Muscle of leg (tissue), 11 donors: ENCODE measurements around the gene EN2. TPM values are rescaled to one million over a fixed set of nuclear protein-coding genes. Genes with fewer than 3 reads are reported as not detected.

Experiments
- DNase-seq: peaks from one replicate; pipeline ENCODE4 v3.0.0; 2013
- H3K27ac ChIP-seq: one replicate; pipeline ENCODE4 v1.5.1; 2013; ENCODE audit warnings: mild to moderate bottlenecking, low read length, control low read depth
- H3K27me3 ChIP-seq: one replicate; pipeline ENCODE4 v1.6.1; 2013; ENCODE audit warnings: low read length; ENCODE audit not compliant: control insufficient read depth, insufficient read depth
- H3K36me3 ChIP-seq: one replicate; pipeline ENCODE4 v1.6.1; 2013; ENCODE audit warnings: low read length; ENCODE audit not compliant: control insufficient read depth, insufficient read depth
- H3K4me1 ChIP-seq: one replicate; pipeline ENCODE4 v1.6.1; 2013; ENCODE audit warnings: low read length; ENCODE audit not compliant: control insufficient read depth, insufficient read depth
- H3K4me3 ChIP-seq: one replicate; pipeline ENCODE4 v1.5.1; 2013; ENCODE audit warnings: low read length, control low read depth
- H3K9me3 ChIP-seq: replicated peaks from 2 replicates; pipeline ENCODE4 v1.6.1; 2013; ENCODE audit warnings: low read depth, low read length; ENCODE audit not compliant: control insufficient read depth
- WGBS: methylation state at CpG from one replicate; pipeline ENCODE4 v1.1.5; 2013; ENCODE audit warnings: missing lambda C conversion rate; ENCODE audit not compliant: insufficient coverage; 5-methylcytosine and 5-hydroxymethylcytosine counted together
- polyA plus RNA-seq, 8 donors: library from polyadenylated mRNA; unstranded; fragments of 120-200 nt; gene quantifications; one replicate each; pipeline versions ENCODE4 v1.2.1 to v1.2.3, GENCODE V29; 2013; ENCODE audit warnings: inconsistent platforms in 1 of 8, low replicate concordance in 1 of 8; ENCODE audit not compliant: insufficient read length in 8 of 8, insufficient read depth in 1 of 8
- total RNA-seq: library from RNA; stranded (reverse); fragments of 120-200 nt; gene quantifications from one replicate; pipeline ENCODE4 v1.2.4, GENCODE V29; 2013

The EN2 gene
- total and polyA plus RNA-seq, 9 donors, result 0.09 to 1.2 (median 0.79) TPM

GRCh38 chr7:155456738-155457543, 988 bp upstream of the EN2 start:
- WGBS, result under 1% methylated on average over 54 of the region's 69 CpGs
- peaks cover 91% of the 10 kb centered on the region for H3K27me3 ChIP-seq
- H3K4me1 ChIP-seq, result peaks cover 45% of the 10 kb centered on the region

GRCh38 chr7:155457544-155458110, 302 bp upstream of the EN2 start:
- Histone ChIP-seq H3K27me3 (peaks cover 93% of the 10 kb centered on the region), H3K27ac (no peak overlapping the region), H3K36me3 (no peaks in the 10 kb centered on the region), H3K4me1 (peaks cover 44% of the 10 kb centered on the region), H3K9me3 (no peaks in the 10 kb centered on the region), H3K4me3 (peak overlapping the region; percentile 53)
- under 1% methylated on average over 98 of the region's 98 CpGs for WGBS
- DNase-seq, result no peak

More at GRCh38 chr7:155456738-155457543, 988 bp upstream of the EN2 start:
- DNase-seq, result peak; percentile 89
- Histone ChIP-seq H3K4me3 (peak overlapping the region; percentile 53), H3K9me3 (no peaks in the 10 kb centered on the region), H3K36me3 (no peaks in the 10 kb centered on the region), H3K27ac (no peak overlapping the region)

DNA sequence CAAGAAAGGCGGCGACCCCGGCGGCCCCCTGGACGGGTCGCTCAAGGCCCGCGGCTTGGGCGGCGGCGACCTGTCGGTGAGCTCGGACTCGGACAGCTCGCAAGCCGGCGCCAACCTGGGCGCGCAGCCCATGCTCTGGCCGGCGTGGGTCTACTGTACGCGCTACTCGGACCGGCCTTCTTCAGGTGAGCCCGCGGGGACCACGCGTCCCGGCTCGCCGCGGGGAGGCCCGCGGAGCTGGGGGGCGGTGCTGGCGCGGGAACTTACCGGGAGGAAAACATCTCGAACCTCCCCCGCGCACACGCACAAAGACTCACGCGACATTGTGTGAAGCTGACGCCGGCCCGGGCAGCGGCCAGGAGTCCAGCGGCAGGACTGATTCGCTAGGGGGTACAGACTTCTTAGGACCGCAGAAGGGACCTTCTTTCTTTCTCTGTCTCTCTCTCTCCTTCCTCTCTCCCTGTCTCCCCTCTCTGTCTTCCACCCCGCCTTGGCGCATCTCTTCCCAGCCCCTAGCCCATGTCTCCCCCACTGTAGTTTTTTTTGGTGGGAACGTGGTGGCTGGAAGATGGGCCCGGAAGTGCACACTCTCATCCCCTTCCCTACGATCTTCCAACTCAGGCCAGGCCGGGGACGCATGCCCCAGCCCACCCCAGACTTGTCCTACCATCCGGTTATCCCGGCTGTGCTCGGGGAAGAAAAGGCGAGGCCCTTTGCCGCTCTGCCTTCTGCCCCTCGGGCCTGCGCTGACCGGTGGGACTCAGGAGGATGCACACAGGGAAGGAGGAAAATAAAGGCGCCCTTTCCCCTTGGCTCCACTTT, 1.2 kb downstream of the EN2 start:
- Histone ChIP-seq H3K9me3 (no peaks in the 10 kb centered on the region), H3K4me3 (no peak overlapping the region), H3K4me1 (peaks cover 40% of the 10 kb centered on the region), H3K27ac (no peak overlapping the region), H3K36me3 (no peaks in the 10 kb centered on the region), H3K27me3 (peaks cover 91% of the 10 kb centered on the region)
- DNase-seq, result no peak
- under 1% methylated on average over 54 of the region's 68 CpGs for WGBS

DNA sequence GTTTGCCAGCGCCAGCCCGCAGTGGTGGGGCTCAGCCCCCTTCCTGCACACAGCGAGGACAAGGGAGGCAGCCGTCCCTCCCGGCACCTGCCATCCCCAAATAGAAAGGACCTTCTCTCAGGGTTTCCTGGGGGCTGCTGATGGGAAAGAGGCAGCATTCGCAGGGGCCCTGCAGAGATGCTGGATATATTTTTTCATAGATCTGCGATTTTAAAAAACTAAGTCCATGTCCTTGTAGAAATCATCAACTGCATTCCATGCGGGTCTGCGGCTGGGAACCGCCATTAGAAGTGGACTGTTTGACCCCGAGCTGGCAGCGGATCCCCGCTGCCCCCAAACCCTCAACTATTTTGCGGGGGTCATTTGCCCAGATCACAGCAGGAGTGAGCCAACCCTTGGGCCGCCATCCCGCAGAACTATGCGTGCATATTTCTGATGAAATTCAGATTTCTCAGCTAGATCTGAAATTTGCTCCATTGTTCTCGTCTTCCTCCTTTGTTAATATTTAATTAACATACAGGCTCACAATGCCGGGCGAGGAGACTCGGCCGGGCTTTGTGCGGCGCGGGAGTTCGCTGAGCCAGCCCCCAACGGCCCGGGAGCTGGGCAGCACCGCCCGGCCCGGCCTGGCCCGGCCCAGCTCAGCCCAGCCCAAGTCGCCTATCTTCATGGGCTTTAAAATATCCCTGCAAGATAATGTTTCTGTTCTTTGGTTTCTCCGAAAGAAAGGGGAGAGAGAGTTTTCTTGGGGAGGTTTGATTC, 2.0 kb downstream of the EN2 start:
- WGBS, result 3% methylated on average over 25 of the region's 34 CpGs
- no peak overlapping the region for H3K27ac ChIP-seq
- H3K4me1 ChIP-seq, result peaks cover 32% of the 10 kb centered on the region
- H3K36me3 ChIP-seq, result no peaks in the 10 kb centered on the region
- H3K4me3 ChIP-seq, result no peak overlapping the region
- H3K9me3 ChIP-seq, result no peaks in the 10 kb centered on the region
- peaks cover 89% of the 10 kb centered on the region for H3K27me3 ChIP-seq
- no peak for DNase-seq

GRCh38 chr7:155460926-155461613, 3.1 kb downstream of the EN2 start:
- Histone ChIP-seq H3K4me3 (no peak overlapping the region), H3K27me3 (peaks cover 89% of the 10 kb centered on the region), H3K9me3 (no peaks in the 10 kb centered on the region), H3K4me1 (peaks cover 21% of the 10 kb centered on the region), H3K36me3 (no peaks in the 10 kb centered on the region), H3K27ac (no peak overlapping the region)
- WGBS, result 5% methylated on average over 7 of the region's 8 CpGs
- no peak for DNase-seq

DNA sequence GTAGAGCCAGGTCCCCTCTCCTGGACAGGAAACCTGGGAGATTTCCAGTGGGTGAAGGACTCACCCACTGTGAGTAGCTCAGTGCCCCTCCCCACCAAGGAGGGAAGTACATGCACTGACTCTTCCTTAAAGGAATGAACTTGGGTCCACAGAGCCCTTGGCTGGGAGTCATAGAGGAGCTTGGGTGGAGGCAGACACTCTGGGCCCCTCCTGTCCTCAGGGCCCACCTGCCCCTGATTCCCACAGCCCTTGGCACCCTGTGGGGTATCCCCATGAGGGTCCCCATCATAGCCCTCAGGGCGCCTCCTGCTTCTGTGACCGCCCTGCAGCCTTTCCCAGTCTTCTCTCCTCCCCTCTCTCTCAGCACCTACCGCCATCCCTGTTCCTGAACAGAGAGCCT, 3.7 kb downstream of the EN2 start:
- H3K36me3 ChIP-seq, result no peaks in the 10 kb centered on the region
- H3K27ac ChIP-seq, result no peak overlapping the region
- WGBS, result no CpG with 5 or more reads among the region's 3 CpGs
- peaks cover 20% of the 10 kb centered on the region for H3K4me1 ChIP-seq
- DNase-seq, result no peak
- H3K9me3 ChIP-seq, result no peaks in the 10 kb centered on the region
- H3K27me3 ChIP-seq, result peaks cover 89% of the 10 kb centered on the region
- H3K4me3 ChIP-seq, result no peak overlapping the region

DNA sequence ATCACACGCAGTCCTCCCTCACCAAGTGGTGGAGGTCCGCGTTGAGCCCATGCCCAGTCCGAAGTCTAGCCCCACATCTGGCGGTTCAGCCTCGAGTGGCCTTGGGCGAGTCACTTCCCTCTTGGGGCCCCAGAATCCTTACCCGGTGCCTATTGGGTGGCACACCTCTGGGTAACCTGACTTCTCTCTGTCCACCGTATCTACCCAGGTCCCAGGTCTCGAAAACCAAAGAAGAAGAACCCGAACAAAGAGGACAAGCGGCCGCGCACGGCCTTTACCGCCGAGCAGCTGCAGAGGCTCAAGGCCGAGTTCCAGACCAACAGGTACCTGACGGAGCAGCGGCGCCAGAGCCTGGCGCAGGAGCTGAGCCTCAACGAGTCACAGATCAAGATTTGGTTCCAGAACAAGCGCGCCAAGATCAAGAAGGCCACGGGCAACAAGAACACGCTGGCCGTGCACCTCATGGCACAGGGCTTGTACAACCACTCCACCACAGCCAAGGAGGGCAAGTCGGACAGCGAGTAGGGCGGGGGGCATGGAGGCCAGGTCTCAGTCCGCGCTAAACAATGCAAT, 4.3 kb downstream of the EN2 start:
- DNase-seq, result no peak
- 5% methylated on average over 27 of the region's 33 CpGs for WGBS
- peaks cover 90% of the 10 kb centered on the region for H3K27me3 ChIP-seq
- H3K4me1 ChIP-seq, result peaks cover 19% of the 10 kb centered on the region
- H3K4me3 ChIP-seq, result no peak overlapping the region
- H3K36me3 ChIP-seq, result no peaks in the 10 kb centered on the region
- no peak overlapping the region for H3K27ac ChIP-seq
- H3K9me3 ChIP-seq, result no peaks in the 10 kb centered on the region

DNA sequence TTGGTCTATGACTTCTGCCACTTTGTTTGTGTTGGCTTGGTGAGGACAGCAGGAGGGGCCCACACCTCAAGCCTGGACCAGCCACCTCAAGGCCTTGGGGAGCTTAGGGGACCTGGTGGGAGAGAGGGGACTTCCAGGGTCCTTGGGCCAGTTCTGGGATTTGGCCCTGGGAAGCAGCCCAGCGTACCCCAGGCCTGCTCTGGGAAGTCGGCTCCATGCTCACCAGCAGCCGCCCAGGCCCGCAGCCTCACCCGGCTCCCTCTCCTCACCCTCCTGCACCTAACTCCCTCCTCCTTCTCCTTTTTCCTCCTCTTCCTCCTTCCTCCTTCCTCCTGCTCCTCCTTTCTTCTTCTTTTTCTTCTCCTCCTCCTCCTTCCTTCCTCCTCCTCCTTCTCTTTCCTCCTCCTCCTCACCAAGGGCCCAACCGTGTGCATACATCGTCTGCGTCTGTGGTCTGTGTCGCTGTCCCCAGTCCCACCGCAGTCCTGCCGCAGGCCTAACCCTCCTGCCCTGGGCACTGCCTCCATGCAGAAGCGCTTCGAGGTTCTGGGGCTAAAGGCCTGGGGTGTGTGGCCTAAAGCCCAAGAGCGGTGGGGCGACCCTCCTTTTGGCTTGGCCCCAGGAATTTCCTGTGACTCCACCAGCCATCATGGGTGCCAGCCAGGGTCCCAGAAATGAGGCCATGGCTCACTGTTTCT, 5.3 kb downstream of the EN2 start:
- H3K4me1 ChIP-seq, result peaks cover 22% of the 10 kb centered on the region
- no peaks in the 10 kb centered on the region for H3K36me3 ChIP-seq
- no peak overlapping the region for H3K4me3 ChIP-seq
- H3K9me3 ChIP-seq, result no peaks in the 10 kb centered on the region
- DNase-seq, result no peak
- no peak overlapping the region for H3K27ac ChIP-seq
- WGBS, result 10% methylated on average over 15 of the region's 15 CpGs
- H3K27me3 ChIP-seq, result peaks cover 95% of the 10 kb centered on the region

GRCh38 chr7:155464183-155464582, 6.3 kb downstream of the EN2 start:
- Histone ChIP-seq H3K36me3 (no peaks in the 10 kb centered on the region), H3K4me3 (no peak overlapping the region), H3K27ac (no peak overlapping the region), H3K9me3 (no peaks in the 10 kb centered on the region), H3K27me3 (peaks cover 97% of the 10 kb centered on the region), H3K4me1 (peaks cover 22% of the 10 kb centered on the region)
- WGBS, result 0% methylated on average over 1 of the region's 6 CpGs
- DNase-seq, result no peak
